ENCODE results near the gene GCNT4. TPM values are rescaled to one million over a fixed set of nuclear protein-coding genes. Genes with fewer than 3 reads are reported as not detected.
"Not testable (repeated sequence)": the region's sequence is repeated elsewhere in the genome, so short reads cannot be mapped to it uniquely, and the experiment has no call there.

GCNT4 gene
- total and polyA plus RNA-seq, 2 donors: 20.7 to 22.9 TPM

- WGBS: 97% methylated on average over 3 of the region's 3 CpGs
- H3K9me3 ChIP-seq (ENCODE audit: control insufficient read depth in 2 of 2, insufficient read depth in 1 of 2, low read length in 1 of 2); H3K36me3 ChIP-seq (ENCODE audit: control insufficient read depth in 2 of 2, insufficient read depth in 2 of 2, low read length in 1 of 2); H3K4me3 ChIP-seq (ENCODE audit: low read length in 2 of 2); H3K27ac ChIP-seq (ENCODE audit: low read depth in 1 of 2, low read length in 1 of 2); H3K27me3 ChIP-seq (ENCODE audit: control insufficient read depth in 2 of 2, insufficient read depth in 1 of 2, low read length in 1 of 2); DNase-seq (ENCODE audit: low read depth in 6 of 9, low spot score in 9 of 9): not testable (repeated sequence)
- H3K4me1 ChIP-seq (ENCODE audit: control insufficient read depth in 2 of 2, insufficient read depth in 2 of 2, low read length in 2 of 2): peaks cover 12 to 33% of the 10 kb centered on the region in 2 donors
These were observed 27.0 kb upstream of the GCNT4 start for GRCh38 chr5:75079346-75079745.

GRCh38 chr5:75078027-75078426 is 25.7 kb upstream of the GCNT4 start:
- Histone ChIP-seq H3K9me3 (ENCODE audit: control insufficient read depth in 2 of 2, insufficient read depth in 1 of 2, low read length in 1 of 2) (no peaks in the 10 kb centered on the region), H3K36me3 (ENCODE audit: control insufficient read depth in 2 of 2, insufficient read depth in 2 of 2, low read length in 1 of 2) (no peaks in the 10 kb centered on the region), H3K27ac (ENCODE audit: low read depth in 1 of 2, low read length in 1 of 2) (peak overlapping the region in 1 of 2 donors; percentile 81), H3K27me3 (ENCODE audit: control insufficient read depth in 2 of 2, insufficient read depth in 1 of 2, low read length in 1 of 2) (no peaks in the 10 kb centered on the region), H3K4me1 (ENCODE audit: control insufficient read depth in 2 of 2, insufficient read depth in 2 of 2, low read length in 2 of 2) (peaks cover 17 to 33% of the 10 kb centered on the region in 2 donors), H3K4me3 (ENCODE audit: low read length in 2 of 2) (no peak overlapping the region)
- DNase-seq (ENCODE audit: low read depth in 6 of 9, low spot score in 9 of 9): peak in 7 of 9 donors; percentile 68 to 93 (median 79)
- 26% methylated on average over 5 of the region's 5 CpGs for WGBS

GRCh38 chr5:75072061-75072460 is 19.7 kb upstream of the GCNT4 start:
- Histone ChIP-seq H3K4me3 (ENCODE audit: low read length in 2 of 2) (no peak overlapping the region), H3K9me3 (ENCODE audit: control insufficient read depth in 2 of 2, insufficient read depth in 1 of 2, low read length in 1 of 2) (no peaks in the 10 kb centered on the region), H3K4me1 (ENCODE audit: control insufficient read depth in 2 of 2, insufficient read depth in 2 of 2, low read length in 2 of 2) (peaks cover 7 to 13% of the 10 kb centered on the region in 2 donors), H3K27me3 (ENCODE audit: control insufficient read depth in 2 of 2, insufficient read depth in 1 of 2, low read length in 1 of 2) (no peaks in the 10 kb centered on the region), H3K27ac (ENCODE audit: low read depth in 1 of 2, low read length in 1 of 2) (no peak overlapping the region), H3K36me3 (ENCODE audit: control insufficient read depth in 2 of 2, insufficient read depth in 2 of 2, low read length in 1 of 2) (no peaks in the 10 kb centered on the region)
- DNase-seq (ENCODE audit: low read depth in 6 of 9, low spot score in 9 of 9): no peak

- H3K9me3 ChIP-seq (ENCODE audit: control insufficient read depth in 2 of 2, insufficient read depth in 1 of 2, low read length in 1 of 2): no peaks in the 10 kb centered on the region
- H3K36me3 ChIP-seq (ENCODE audit: control insufficient read depth in 2 of 2, insufficient read depth in 2 of 2, low read length in 1 of 2): no peaks in the 10 kb centered on the region
- H3K4me1 ChIP-seq (ENCODE audit: control insufficient read depth in 2 of 2, insufficient read depth in 2 of 2, low read length in 2 of 2): peaks cover 6 to 10% of the 10 kb centered on the region in 2 donors
- no peak for DNase-seq (ENCODE audit: low read depth in 6 of 9, low spot score in 9 of 9)
- H3K27me3 ChIP-seq (ENCODE audit: control insufficient read depth in 2 of 2, insufficient read depth in 1 of 2, low read length in 1 of 2): no peaks in the 10 kb centered on the region
- H3K27ac ChIP-seq (ENCODE audit: low read depth in 1 of 2, low read length in 1 of 2): no peak overlapping the region
- no peak overlapping the region for H3K4me3 ChIP-seq (ENCODE audit: low read length in 2 of 2)
These were observed 18.7 kb upstream of the GCNT4 start for GRCh38 chr5:75071100-75071499.

GRCh38 chr5:75067434-75067833 is 15.1 kb upstream of the GCNT4 start:
- no peak overlapping the region for H3K4me3 ChIP-seq (ENCODE audit: low read length in 2 of 2)
- H3K27me3 ChIP-seq (ENCODE audit: control insufficient read depth in 2 of 2, insufficient read depth in 1 of 2, low read length in 1 of 2): no peaks in the 10 kb centered on the region
- peaks cover 12% of the 10 kb centered on the region in 2 donors for H3K4me1 ChIP-seq (ENCODE audit: control insufficient read depth in 2 of 2, insufficient read depth in 2 of 2, low read length in 2 of 2)
- 88% methylated on average over 3 of the region's 3 CpGs for WGBS
- H3K9me3 ChIP-seq (ENCODE audit: control insufficient read depth in 2 of 2, insufficient read depth in 1 of 2, low read length in 1 of 2): no peaks in the 10 kb centered on the region
- peak overlapping the region in 1 of 2 donors; percentile 6 for H3K27ac ChIP-seq (ENCODE audit: low read depth in 1 of 2, low read length in 1 of 2)
- DNase-seq (ENCODE audit: low read depth in 6 of 9, low spot score in 9 of 9): no peak
- H3K36me3 ChIP-seq (ENCODE audit: control insufficient read depth in 2 of 2, insufficient read depth in 2 of 2, low read length in 1 of 2): no peaks in the 10 kb centered on the region

- Histone ChIP-seq H3K27me3 (ENCODE audit: control insufficient read depth in 2 of 2, insufficient read depth in 1 of 2, low read length in 1 of 2) (no peaks in the 10 kb centered on the region), H3K27ac (ENCODE audit: low read depth in 1 of 2, low read length in 1 of 2) (peak overlapping the region; percentile 15 to 40), H3K4me1 (ENCODE audit: control insufficient read depth in 2 of 2, insufficient read depth in 2 of 2, low read length in 2 of 2) (peaks cover 45 to 52% of the 10 kb centered on the region in 2 donors), H3K36me3 (ENCODE audit: control insufficient read depth in 2 of 2, insufficient read depth in 2 of 2, low read length in 1 of 2) (no peaks in the 10 kb centered on the region), H3K4me3 (ENCODE audit: low read length in 2 of 2) (no peak overlapping the region), H3K9me3 (ENCODE audit: control insufficient read depth in 2 of 2, insufficient read depth in 1 of 2, low read length in 1 of 2) (no peaks in the 10 kb centered on the region)
- DNase-seq (ENCODE audit: low read depth in 6 of 9, low spot score in 9 of 9): no peak
- WGBS: 97% methylated on average over 2 of the region's 2 CpGs
These were observed 10.7 kb upstream of the GCNT4 start for GRCh38 chr5:75062925-75063531.

- Histone ChIP-seq H3K27ac (ENCODE audit: low read depth in 1 of 2, low read length in 1 of 2) (peak overlapping the region; percentile 87 to 99), H3K36me3 (ENCODE audit: control insufficient read depth in 2 of 2, insufficient read depth in 2 of 2, low read length in 1 of 2) (no peaks in the 10 kb centered on the region), H3K4me1 (ENCODE audit: control insufficient read depth in 2 of 2, insufficient read depth in 2 of 2, low read length in 2 of 2) (peaks cover 68 to 78% of the 10 kb centered on the region in 2 donors), H3K9me3 (ENCODE audit: control insufficient read depth in 2 of 2, insufficient read depth in 1 of 2, low read length in 1 of 2) (no peaks in the 10 kb centered on the region), H3K27me3 (ENCODE audit: control insufficient read depth in 2 of 2, insufficient read depth in 1 of 2, low read length in 1 of 2) (no peaks in the 10 kb centered on the region), H3K4me3 (ENCODE audit: low read length in 2 of 2) (no peak overlapping the region)
- WGBS: 12% methylated on average over 4 of the region's 4 CpGs
- peak; percentile 70 to 97 (median 90) for DNase-seq (ENCODE audit: low read depth in 6 of 9, low spot score in 9 of 9)
These were observed 7.7 kb upstream of the GCNT4 start for GRCh38 chr5:75059912-75060545.

- no peak overlapping the region for H3K4me3 ChIP-seq (ENCODE audit: low read length in 2 of 2)
- H3K27me3 ChIP-seq (ENCODE audit: control insufficient read depth in 2 of 2, insufficient read depth in 1 of 2, low read length in 1 of 2): peaks cover 0 to 3% of the 10 kb centered on the region in 2 donors
- no peaks in the 10 kb centered on the region for H3K36me3 ChIP-seq (ENCODE audit: control insufficient read depth in 2 of 2, insufficient read depth in 2 of 2, low read length in 1 of 2)
- peaks cover 77 to 87% of the 10 kb centered on the region in 2 donors for H3K4me1 ChIP-seq (ENCODE audit: control insufficient read depth in 2 of 2, insufficient read depth in 2 of 2, low read length in 2 of 2)
- 76% methylated on average over 3 of the region's 3 CpGs for WGBS
- H3K9me3 ChIP-seq (ENCODE audit: control insufficient read depth in 2 of 2, insufficient read depth in 1 of 2, low read length in 1 of 2): no peaks in the 10 kb centered on the region
- H3K27ac ChIP-seq (ENCODE audit: low read depth in 1 of 2, low read length in 1 of 2): peak overlapping the region; percentile 99
- peak in 1 of 9 donors; percentile 56 for DNase-seq (ENCODE audit: low read depth in 6 of 9, low spot score in 9 of 9)
These were observed 6.7 kb upstream of the GCNT4 start for GRCh38 chr5:75058986-75059535.

GRCh38 chr5:75057561-75057960 is 5.2 kb upstream of the GCNT4 start:
- WGBS: 2% methylated on average over 2 of the region's 2 CpGs

More at GRCh38 chr5:75057561-75057960, 5.2 kb upstream of the GCNT4 start:
- Histone ChIP-seq H3K27me3 (ENCODE audit: control insufficient read depth in 2 of 2, insufficient read depth in 1 of 2, low read length in 1 of 2) (peaks cover 0 to 5% of the 10 kb centered on the region in 2 donors), H3K27ac (ENCODE audit: low read depth in 1 of 2, low read length in 1 of 2) (peak overlapping the region; percentile 76 to 99), H3K4me3 (ENCODE audit: low read length in 2 of 2) (peak overlapping the region in 1 of 2 donors; percentile 7), H3K4me1 (ENCODE audit: control insufficient read depth in 2 of 2, insufficient read depth in 2 of 2, low read length in 2 of 2) (peaks cover 72 to 82% of the 10 kb centered on the region in 2 donors), H3K36me3 (ENCODE audit: control insufficient read depth in 2 of 2, insufficient read depth in 2 of 2, low read length in 1 of 2) (no peaks in the 10 kb centered on the region), H3K9me3 (ENCODE audit: control insufficient read depth in 2 of 2, insufficient read depth in 1 of 2, low read length in 1 of 2) (no peaks in the 10 kb centered on the region)
- DNase-seq (ENCODE audit: low read depth in 6 of 9, low spot score in 9 of 9): peak in 1 of 9 donors; percentile 76
